HEK293T (cell line): ENCODE data around the gene TRIM17.

Experiments used
- ARNT ChIP-seq: fragments of 450-650 bp; IDR thresholded peaks from 2 replicates; pipeline ENCODE4 v1.6.1; 2017; ENCODE audit warnings: mild to moderate bottlenecking
- FOXK2 ChIP-seq: fragments of 450-650 bp; IDR thresholded peaks from 2 replicates; pipeline ENCODE4 v1.6.1; 2016; ENCODE audit warnings: mild to moderate bottlenecking
- NFRKB ChIP-seq: fragments of 450-650 bp; IDR thresholded peaks from 2 replicates; pipeline ENCODE4 v1.6.1; 2016; ENCODE audit warnings: mild to moderate bottlenecking, moderate library complexity
- PKNOX1 ChIP-seq: fragments of 450-650 bp; IDR thresholded peaks from 2 replicates; pipeline ENCODE4 v1.6.1; 2016
- SP1 ChIP-seq: fragments of 450-650 bp; IDR thresholded peaks from 2 replicates; pipeline ENCODE4 v1.6.1; 2017
- TARDBP ChIP-seq: fragments of 450-650 bp; IDR thresholded peaks from 2 replicates; pipeline ENCODE4 v1.6.1; 2016

- no peak for TF ChIP-seq PKNOX1
- no peak for TF ChIP-seq ARNT
- TF ChIP-seq SP1: no peak
- no peak for TF ChIP-seq TARDBP
- TF ChIP-seq FOXK2: no peak
- TF ChIP-seq NFRKB: no peak
These were observed 44.3 kb downstream of the TRIM17 start for GRCh38 chr1:228372183-228373003.
